ENCODE measurements around the gene ZGPAT. TPM values are rescaled to one million over a fixed set of nuclear protein-coding genes. Genes with fewer than 3 reads are reported as not detected.

The ZGPAT gene
- total RNA-seq, 1 donor from 2014 or later, result 19.2 TPM

- H3K4me1 Mint-ChIP-seq (ENCODE audit: low read depth), result peaks cover 8% of the 10 kb centered on the region
- DNase-seq (ENCODE audit: low spot score), result no peak
- no peaks in the 10 kb centered on the region for H3K27me3 Mint-ChIP-seq (ENCODE audit: low read depth)
- no peak for TF ChIP-seq CTCF (IDR thresholded peaks at IDR 0.05)
- H3K9me3 Mint-ChIP-seq (ENCODE audit: low read depth), result no peaks in the 10 kb centered on the region
- peaks cover 5% of the 10 kb centered on the region for H3K36me3 Mint-ChIP-seq (ENCODE audit: low read depth)
- H3K27ac Mint-ChIP-seq (ENCODE audit: unreplicated experiment), result no peak overlapping the region
- H3K4me3 Mint-ChIP-seq (ENCODE audit: unreplicated experiment), result no peak overlapping the region
Measured at GRCh38 chr20:63692436-63693082, 15.3 kb upstream of the ZGPAT start.

- H3K27ac Mint-ChIP-seq (ENCODE audit: unreplicated experiment), result no peak overlapping the region
- no peaks in the 10 kb centered on the region for H3K27me3 Mint-ChIP-seq (ENCODE audit: low read depth)
- TF ChIP-seq CTCF (IDR thresholded peaks at IDR 0.05), result no peak
- no peaks in the 10 kb centered on the region for H3K9me3 Mint-ChIP-seq (ENCODE audit: low read depth)
- no peak overlapping the region for H3K4me3 Mint-ChIP-seq (ENCODE audit: unreplicated experiment)
- peaks cover 13% of the 10 kb centered on the region for H3K4me1 Mint-ChIP-seq (ENCODE audit: low read depth)
- DNase-seq (ENCODE audit: low spot score), result no peak
- H3K36me3 Mint-ChIP-seq (ENCODE audit: low read depth), result peaks cover 5% of the 10 kb centered on the region
Measured at GRCh38 chr20:63693083-63693732, 14.6 kb upstream of the ZGPAT start.

GRCh38 chr20:63693733-63694583, 13.9 kb upstream of the ZGPAT start:
- no peak for DNase-seq (ENCODE audit: low spot score)
- Mint-ChIP-seq H3K4me3 (ENCODE audit: unreplicated experiment) (no peak overlapping the region), H3K4me1 (ENCODE audit: low read depth) (peaks cover 18% of the 10 kb centered on the region), H3K36me3 (ENCODE audit: low read depth) (peaks cover 5% of the 10 kb centered on the region), H3K9me3 (ENCODE audit: low read depth) (no peaks in the 10 kb centered on the region), H3K27me3 (ENCODE audit: low read depth) (no peaks in the 10 kb centered on the region), H3K27ac (ENCODE audit: unreplicated experiment) (peak overlapping the region; percentile 74)
- TF ChIP-seq CTCF (IDR thresholded peaks at IDR 0.05), result no peak

GRCh38 chr20:63694584-63695423, 13.0 kb upstream of the ZGPAT start:
- no peaks in the 10 kb centered on the region for H3K9me3 Mint-ChIP-seq (ENCODE audit: low read depth)
- no peak for TF ChIP-seq CTCF (IDR thresholded peaks at IDR 0.05)
- no peak overlapping the region for H3K27ac Mint-ChIP-seq (ENCODE audit: unreplicated experiment)
- no peak overlapping the region for H3K4me3 Mint-ChIP-seq (ENCODE audit: unreplicated experiment)
- H3K27me3 Mint-ChIP-seq (ENCODE audit: low read depth), result no peaks in the 10 kb centered on the region
- H3K36me3 Mint-ChIP-seq (ENCODE audit: low read depth), result peaks cover 5% of the 10 kb centered on the region
- H3K4me1 Mint-ChIP-seq (ENCODE audit: low read depth), result peaks cover 27% of the 10 kb centered on the region
- DNase-seq (ENCODE audit: low spot score), result peak; percentile 88

Measured in chondrocyte (in vitro differentiated cells).